ENCODE results near the gene NDRG3. TPM values are rescaled to one million over a fixed set of nuclear protein-coding genes. Genes with fewer than 3 reads are reported as not detected.

The NDRG3 gene
- total and polyA plus RNA-seq, 2 of the 8 experiments (the other 6 are each of a cell fraction or from before 2014, with no cell fraction given) = 25.7 to 32.3 TPM

GRCh38 chr20:36611625-36612024, 134.3 kb downstream of the NDRG3 start:
- ChIA-PET POLR2A (ENCODE audit: partially characterized antibody) (interaction anchor here (1.4 to 1.9 kb wide), 3 partner anchors 18 to 66 kb away, joined by 3 to 6 read pairs (median 4); no protein-coding TSS in a partner anchor), CTCF (ENCODE audit: partially characterized antibody) (interaction anchor here (0.6 to 6.9 kb wide), 14 partner anchors 10 to 251 kb away, joined by 3 to 92 read pairs (median 4); partner anchors contain the start of gene MYL9)
- H3K23me2 ChIP-seq (ENCODE audit: low read depth, low read length) = no peaks in the 10 kb centered on the region; the same call in 1 of the 2 replicates
- H3K4ac ChIP-seq (replicated peaks; ENCODE audit: insufficient read length, low read depth, low read length) = no peak overlapping the region
- DNase-seq (ENCODE audit: low read depth in 1 of 2, low spot score in 2 of 2) (no peak), FAIRE-seq (no peak)
- no peak overlapping the region for H2BK5ac ChIP-seq (ENCODE audit: low read depth, low read length)
- H2BK12ac ChIP-seq (ENCODE audit: low read depth, low read length) = no peak overlapping the region
- H4K5ac ChIP-seq (ENCODE audit: insufficient read length, low read depth, low read length) = no peak overlapping the region
- no peak overlapping the region for H2BK15ac ChIP-seq (ENCODE audit: low read length)
- H3K36me3 ChIP-seq (ENCODE audit: control insufficient read depth in 2 of 4, insufficient read depth in 4 of 4, low read length in 3 of 4) = peaks cover 18 to 47% (median 42%) of the 10 kb centered on the region in 4 experiments
- no peaks in the 10 kb centered on the region for H3K9me3 ChIP-seq (ENCODE audit: insufficient read depth in 2 of 2, low read depth in 1 of 2, low read length in 1 of 2)
- no peak overlapping the region for H2AK5ac ChIP-seq (ENCODE audit: low read depth, low read length)
- H3K9ac ChIP-seq (replicated peaks in 1 of 4; ENCODE audit: extremely low read depth in 1 of 4, low read depth in 3 of 4, low read length in 3 of 4) = no peak overlapping the region
- no peak overlapping the region for H3K23ac ChIP-seq (ENCODE audit: insufficient read length)
- H4K20me1 ChIP-seq (replicated peaks in 1 of 2; ENCODE audit: control insufficient read depth in 1 of 2, insufficient read depth in 2 of 2, low read length in 2 of 2) = peaks cover 0 to 10% of the 10 kb centered on the region in 2 experiments
- no peak overlapping the region for H3K4me3 ChIP-seq (ENCODE audit: extremely low read depth in 1 of 4, insufficient read depth in 2 of 4, low read depth in 3 of 4, low read length in 4 of 4)
- no peak overlapping the region for H4K91ac ChIP-seq (replicated peaks; ENCODE audit: insufficient read length, low read length)
- no peak overlapping the region for H2BK20ac ChIP-seq (ENCODE audit: low read length)
- H3K79me2 ChIP-seq (ENCODE audit: control insufficient read depth in 1 of 2, insufficient read depth in 2 of 2, low read length in 2 of 2) = peaks cover 4 to 17% of the 10 kb centered on the region in 2 experiments
- peaks cover 0 to 1% (median under 1%) of the 10 kb centered on the region in 4 experiments; a peak in 2 of 7 replicates for H3K4me1 ChIP-seq (replicated peaks in 1 of 4; ENCODE audit: control insufficient read depth in 3 of 4, insufficient read depth in 4 of 4, low read length in 3 of 4)
- H3K14ac ChIP-seq (ENCODE audit: insufficient read length) = no peak overlapping the region
- no peak overlapping the region for H3K27ac ChIP-seq (ENCODE audit: low read depth, low read length)
- H3K56ac ChIP-seq (replicated peaks; ENCODE audit: insufficient read length, low read depth, low read length) = no peak overlapping the region
- no peak overlapping the region for H2AFZ ChIP-seq (ENCODE audit: low read length)
- H3K18ac ChIP-seq (ENCODE audit: extremely low read depth, low read length) = no peak overlapping the region
- H2BK120ac ChIP-seq (replicated peaks; ENCODE audit: low read depth, low read length) = no peak overlapping the region
- no peak overlapping the region for H3K4me2 ChIP-seq (ENCODE audit: insufficient read depth in 1 of 2, low read depth in 2 of 2, low read length in 2 of 2)
- no peaks in the 10 kb centered on the region for H3K27me3 ChIP-seq (replicated peaks in 1 of 4; ENCODE audit: control insufficient read depth in 3 of 4, extremely low read depth in 1 of 4, insufficient read depth in 3 of 4, low read length in 3 of 4)
- 84% methylated on average over 5 of the region's 5 CpGs; no CpG with 5 or more reads in 1 of the 2 experiments for WGBS, 2 experiments (ENCODE audit: extremely low coverage in 1 of 2, insufficient coverage in 1 of 2, insufficient read length in 1 of 2, insufficient replicate concordance in 2 of 2, low coverage in 1 of 2, low lambda C conversion rate in 2 of 2, missing lambda C conversion rate in 1 of 2)
- H4K8ac ChIP-seq (ENCODE audit: extremely low read depth, insufficient read depth, low read length) = no peak overlapping the region
- peaks cover 8% of the 10 kb centered on the region for H3K79me1 ChIP-seq (ENCODE audit: low read depth, low read length)

Measured in H1 (cell line).